ENCODE measurements around the gene RASSF1.
A peak's percentile ranks its signal among the peaks of the same experiment; 100 is the strongest.

RASSF1 gene

GRCh38 chr3:50323092-50323600, 17.5 kb downstream of the RASSF1 start:
- no CpG with 5 or more reads among the region's 4 CpGs for WGBS (ENCODE audit: extremely low coverage, insufficient coverage, low lambda C conversion rate)
- H3K4ac ChIP-seq (ENCODE audit: low read depth, low read length) = no peak overlapping the region

GRCh38 chr3:50322386-50323091, 18.1 kb downstream of the RASSF1 start, which contains the start of gene HYAL2:
TSS of gene HYAL2 (minus strand) at chr3:50322745. CDS start at chr3:50320489, 2,256 bp downstream.
- Histone ChIP-seq H3K23ac (ENCODE audit: low read length) (peak within 1 kb of the TSS; percentile 53), H3K4ac (ENCODE audit: low read depth, low read length) (peak within 1 kb of the TSS; percentile 70), H3K27me3 (ENCODE audit: insufficient read depth, low read length, poor library complexity) (no peaks in the 10 kb centered on the region), H4K8ac (ENCODE audit: low read depth, low read length) (no peak within 1 kb of the TSS), H4K5ac (ENCODE audit: low read length) (peak within 1 kb of the TSS; percentile 73), H3K4me3 (ENCODE audit: low read length) (peak within 1 kb of the TSS; percentile 65), H2BK5ac (ENCODE audit: low read length) (peak within 1 kb of the TSS; percentile 83), H3K27ac (ENCODE audit: low read depth, low read length) (peak within 1 kb of the TSS; percentile 76), H2BK120ac (ENCODE audit: low read depth, low read length) (peak within 1 kb of the TSS; percentile 55), H3K56ac (ENCODE audit: low read length) (peak within 1 kb of the TSS; percentile 96), H3K18ac (ENCODE audit: low read length) (peak within 1 kb of the TSS; percentile 86), H3K79me1 (ENCODE audit: low read length) (peaks cover 27% of the 10 kb centered on the region), H3K9ac (ENCODE audit: low read length) (peak within 1 kb of the TSS; percentile 97), H2BK15ac (replicated peaks; ENCODE audit: low read depth) (no peak within 1 kb of the TSS), H3K36me3 (ENCODE audit: control insufficient read depth, insufficient read depth, low read length) (peaks cover 13% of the 10 kb centered on the region), H3K79me2 (ENCODE audit: control insufficient read depth, insufficient read depth, low read length) (peaks cover 34% of the 10 kb centered on the region), H2AK5ac (ENCODE audit: low read length) (peak within 1 kb of the TSS; percentile 92), H3K4me1 (ENCODE audit: control insufficient read depth, low read depth, low read length) (peaks cover 14% of the 10 kb centered on the region), H3K4me2 (ENCODE audit: low read length) (peak within 1 kb of the TSS; percentile 94)
- peak; percentile 61 for DNase-seq
- WGBS (ENCODE audit: extremely low coverage, insufficient coverage, low lambda C conversion rate) = no CpG with 5 or more reads among the region's 31 CpGs

More at GRCh38 chr3:50323092-50323600, 17.5 kb downstream of the RASSF1 start:
- Histone ChIP-seq H3K9ac (ENCODE audit: low read length) (peak overlapping the region; percentile 97), H3K4me2 (ENCODE audit: low read length) (no peak overlapping the region), H3K79me2 (ENCODE audit: control insufficient read depth, insufficient read depth, low read length) (peaks cover 36% of the 10 kb centered on the region), H3K4me3 (ENCODE audit: low read length) (no peak overlapping the region), H2AK5ac (ENCODE audit: low read length) (no peak overlapping the region), H3K18ac (ENCODE audit: low read length) (no peak overlapping the region), H3K27me3 (ENCODE audit: insufficient read depth, low read length, poor library complexity) (no peaks in the 10 kb centered on the region), H2BK5ac (ENCODE audit: low read length) (peak overlapping the region; percentile 35), H3K36me3 (ENCODE audit: control insufficient read depth, insufficient read depth, low read length) (peaks cover 11% of the 10 kb centered on the region), H4K5ac (ENCODE audit: low read length) (no peak overlapping the region), H3K23ac (ENCODE audit: low read length) (no peak overlapping the region), H3K4me1 (ENCODE audit: control insufficient read depth, low read depth, low read length) (peaks cover 14% of the 10 kb centered on the region), H3K27ac (ENCODE audit: low read depth, low read length) (no peak overlapping the region), H2BK120ac (ENCODE audit: low read depth, low read length) (no peak overlapping the region), H3K56ac (ENCODE audit: low read length) (peak overlapping the region; percentile 96), H3K79me1 (ENCODE audit: low read length) (peaks cover 26% of the 10 kb centered on the region), H2BK15ac (replicated peaks; ENCODE audit: low read depth) (no peak overlapping the region), H4K8ac (ENCODE audit: low read depth, low read length) (no peak overlapping the region)
- DNase-seq = no peak

- Histone ChIP-seq H3K36me3 (ENCODE audit: control insufficient read depth, insufficient read depth, low read length) (peaks cover 13% of the 10 kb centered on the region), H3K4me2 (ENCODE audit: low read length) (peak overlapping the region; percentile 94), H2BK120ac (ENCODE audit: low read depth, low read length) (peak overlapping the region; percentile 55), H3K79me2 (ENCODE audit: control insufficient read depth, insufficient read depth, low read length) (peaks cover 29% of the 10 kb centered on the region), H3K56ac (ENCODE audit: low read length) (peak overlapping the region; percentile 96), H4K8ac (ENCODE audit: low read depth, low read length) (no peak overlapping the region), H3K4me3 (ENCODE audit: low read length) (peak overlapping the region; percentile 65), H3K9ac (ENCODE audit: low read length) (peak overlapping the region; percentile 97), H3K79me1 (ENCODE audit: low read length) (peaks cover 27% of the 10 kb centered on the region), H4K5ac (ENCODE audit: low read length) (peak overlapping the region; percentile 73), H3K27me3 (ENCODE audit: insufficient read depth, low read length, poor library complexity) (no peaks in the 10 kb centered on the region), H2BK5ac (ENCODE audit: low read length) (peak overlapping the region; percentile 83), H2AK5ac (ENCODE audit: low read length) (peak overlapping the region; percentile 92), H3K4me1 (ENCODE audit: control insufficient read depth, low read depth, low read length) (peaks cover 14% of the 10 kb centered on the region), H3K4ac (ENCODE audit: low read depth, low read length) (peak overlapping the region; percentile 70), H3K23ac (ENCODE audit: low read length) (peak overlapping the region; percentile 53), H3K27ac (ENCODE audit: low read depth, low read length) (peak overlapping the region; percentile 76), H3K18ac (ENCODE audit: low read length) (peak overlapping the region; percentile 86), H2BK15ac (replicated peaks; ENCODE audit: low read depth) (no peak overlapping the region)
- no peak for DNase-seq
- WGBS (ENCODE audit: extremely low coverage, insufficient coverage, low lambda C conversion rate) = no CpG with 5 or more reads among the region's 14 CpGs
Observed at GRCh38 chr3:50322115-50322385, 18.6 kb downstream of the RASSF1 start.

- peak overlapping the region; percentile 76 for H3K27ac ChIP-seq (ENCODE audit: low read depth, low read length)
- peaks cover 27% of the 10 kb centered on the region for H3K79me1 ChIP-seq (ENCODE audit: low read length)
- H3K27me3 ChIP-seq (ENCODE audit: insufficient read depth, low read length, poor library complexity) = no peaks in the 10 kb centered on the region
- H2BK120ac ChIP-seq (ENCODE audit: low read depth, low read length) = no peak overlapping the region
- H2BK15ac ChIP-seq (replicated peaks; ENCODE audit: low read depth) = no peak overlapping the region
- H4K5ac ChIP-seq (ENCODE audit: low read length) = no peak overlapping the region
- no peak overlapping the region for H2AK5ac ChIP-seq (ENCODE audit: low read length)
- H3K23ac ChIP-seq (ENCODE audit: low read length) = peak overlapping the region; percentile 33
- H3K36me3 ChIP-seq (ENCODE audit: control insufficient read depth, insufficient read depth, low read length) = peaks cover 13% of the 10 kb centered on the region
- H3K9ac ChIP-seq (ENCODE audit: low read length) = peak overlapping the region; percentile 97
- peaks cover 14% of the 10 kb centered on the region for H3K4me1 ChIP-seq (ENCODE audit: control insufficient read depth, low read depth, low read length)
- no CpG with 5 or more reads among the region's 59 CpGs for WGBS (ENCODE audit: extremely low coverage, insufficient coverage, low lambda C conversion rate)
- H3K4me3 ChIP-seq (ENCODE audit: low read length) = peak overlapping the region; percentile 94
- peaks cover 27% of the 10 kb centered on the region for H3K79me2 ChIP-seq (ENCODE audit: control insufficient read depth, insufficient read depth, low read length)
- DNase-seq = peak; percentile 97
- peak overlapping the region; percentile 94 for H3K4me2 ChIP-seq (ENCODE audit: low read length)
- H3K4ac ChIP-seq (ENCODE audit: low read depth, low read length) = peak overlapping the region; percentile 70
- peak overlapping the region; percentile 96 for H3K56ac ChIP-seq (ENCODE audit: low read length)
- peak overlapping the region; percentile 96 for H2BK5ac ChIP-seq (ENCODE audit: low read length)
- H3K18ac ChIP-seq (ENCODE audit: low read length) = peak overlapping the region; percentile 86
- no peak overlapping the region for H4K8ac ChIP-seq (ENCODE audit: low read depth, low read length)
Observed at GRCh38 chr3:50321336-50322114, 19.1 kb downstream of the RASSF1 start.

DNA sequence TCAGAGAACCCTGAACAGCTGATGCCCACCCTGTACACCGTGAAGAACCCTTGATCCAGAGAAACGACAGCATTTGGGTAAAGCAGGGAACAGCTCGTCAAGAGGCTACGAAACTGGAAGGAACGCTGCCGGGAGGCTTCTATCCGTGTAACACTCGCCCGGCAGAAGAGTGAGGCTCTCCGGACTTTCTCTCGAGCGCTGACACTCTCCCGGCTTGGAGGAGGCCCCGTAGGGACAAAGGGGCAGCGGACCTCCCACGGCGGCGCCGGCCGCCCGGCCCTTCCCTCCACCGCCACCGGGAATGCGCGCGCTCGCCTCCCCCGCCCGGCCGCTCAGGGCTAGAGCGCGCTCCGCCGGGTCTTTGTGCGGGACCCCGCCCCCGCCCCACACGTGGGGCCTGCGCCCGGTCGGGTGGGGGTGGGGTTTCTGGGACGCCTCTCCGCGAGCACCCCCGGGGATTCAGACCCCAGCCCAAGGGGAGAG, 19.7 kb downstream of the RASSF1 start:
- no CpG with 5 or more reads among the region's 45 CpGs for WGBS (ENCODE audit: extremely low coverage, insufficient coverage, low lambda C conversion rate)
- Histone ChIP-seq H3K4ac (ENCODE audit: low read depth, low read length) (peak overlapping the region; percentile 63), H4K8ac (ENCODE audit: low read depth, low read length) (no peak overlapping the region), H3K4me2 (ENCODE audit: low read length) (peak overlapping the region; percentile 73), H2BK120ac (ENCODE audit: low read depth, low read length) (no peak overlapping the region), H3K4me1 (ENCODE audit: control insufficient read depth, low read depth, low read length) (peaks cover 14% of the 10 kb centered on the region), H2BK5ac (ENCODE audit: low read length) (peak overlapping the region; percentile 18), H3K4me3 (ENCODE audit: low read length) (peak overlapping the region; percentile 94), H3K9ac (ENCODE audit: low read length) (peak overlapping the region; percentile 94), H3K23ac (ENCODE audit: low read length) (peak overlapping the region; percentile 32), H2AK5ac (ENCODE audit: low read length) (peak overlapping the region; percentile 28), H3K36me3 (ENCODE audit: control insufficient read depth, insufficient read depth, low read length) (peaks cover 13% of the 10 kb centered on the region), H3K79me1 (ENCODE audit: low read length) (peaks cover 29% of the 10 kb centered on the region), H3K18ac (ENCODE audit: low read length) (peak overlapping the region; percentile 53), H2BK15ac (replicated peaks; ENCODE audit: low read depth) (no peak overlapping the region), H3K56ac (ENCODE audit: low read length) (peak overlapping the region; percentile 96), H4K5ac (ENCODE audit: low read length) (no peak overlapping the region), H3K79me2 (ENCODE audit: control insufficient read depth, insufficient read depth, low read length) (peaks cover 27% of the 10 kb centered on the region), H3K27ac (ENCODE audit: low read depth, low read length) (peak overlapping the region; percentile 76), H3K27me3 (ENCODE audit: insufficient read depth, low read length, poor library complexity) (no peaks in the 10 kb centered on the region)
- peak; percentile 81 for DNase-seq
